OCI-LY7 (cell line): Measurements from ENCODE around the gene EIF3D.

ENCODE experiments used
- EZH2phosphoT487 ChIP-seq: fragments of 200-600 bp; sonication (generic); IDR thresholded peaks from 2 replicates; pipeline ENCODE4 v1.6.1; 2018; ENCODE audit warnings: low read depth, borderline replicate concordance, mild to moderate bottlenecking, mixed run types, antibody characterized with exemption, low read length, moderate library complexity, mixed read lengths
- TF ChIP-seq, protein P1 (sequence below): fragments of 200-600 bp; sonication (generic); conservative IDR thresholded peaks from 2 replicates; pipeline ENCODE4 v1.5.1; 2014; ENCODE audit warnings: mild to moderate bottlenecking, antibody characterized with exemption, low read length, moderate library complexity, mixed read lengths

DNA sequence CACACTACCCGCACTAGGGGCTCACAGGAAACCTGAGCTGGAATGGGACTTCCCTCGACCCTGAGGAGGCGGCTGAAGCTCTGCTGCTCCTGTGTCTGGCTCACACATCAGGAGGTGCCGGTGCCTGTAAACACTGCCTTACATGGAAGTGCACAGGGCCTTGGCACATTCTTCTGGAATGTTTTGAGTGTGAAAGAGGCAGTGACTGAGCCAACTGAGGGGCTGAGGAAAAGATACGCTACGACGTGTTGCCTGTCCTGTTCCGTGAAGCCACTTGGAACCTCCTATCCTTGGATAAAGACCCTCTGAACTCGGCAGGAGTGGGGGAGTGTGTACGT lies 58.0 kb downstream of the EIF3D start:
- TF ChIP-seq, protein P1, sequence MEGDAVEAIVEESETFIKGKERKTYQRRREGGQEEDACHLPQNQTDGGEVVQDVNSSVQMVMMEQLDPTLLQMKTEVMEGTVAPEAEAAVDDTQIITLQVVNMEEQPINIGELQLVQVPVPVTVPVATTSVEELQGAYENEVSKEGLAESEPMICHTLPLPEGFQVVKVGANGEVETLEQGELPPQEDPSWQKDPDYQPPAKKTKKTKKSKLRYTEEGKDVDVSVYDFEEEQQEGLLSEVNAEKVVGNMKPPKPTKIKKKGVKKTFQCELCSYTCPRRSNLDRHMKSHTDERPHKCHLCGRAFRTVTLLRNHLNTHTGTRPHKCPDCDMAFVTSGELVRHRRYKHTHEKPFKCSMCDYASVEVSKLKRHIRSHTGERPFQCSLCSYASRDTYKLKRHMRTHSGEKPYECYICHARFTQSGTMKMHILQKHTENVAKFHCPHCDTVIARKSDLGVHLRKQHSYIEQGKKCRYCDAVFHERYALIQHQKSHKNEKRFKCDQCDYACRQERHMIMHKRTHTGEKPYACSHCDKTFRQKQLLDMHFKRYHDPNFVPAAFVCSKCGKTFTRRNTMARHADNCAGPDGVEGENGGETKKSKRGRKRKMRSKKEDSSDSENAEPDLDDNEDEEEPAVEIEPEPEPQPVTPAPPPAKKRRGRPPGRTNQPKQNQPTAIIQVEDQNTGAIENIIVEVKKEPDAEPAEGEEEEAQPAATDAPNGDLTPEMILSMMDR: no peak
- no peak for TF ChIP-seq EZH2phosphoT487
